ENCODE results near the gene THSD7B. TPM values are rescaled to one million over a fixed set of nuclear protein-coding genes. Genes with fewer than 3 reads are reported as not detected.

The THSD7B gene
- total and polyA plus RNA-seq, 8 donors, result 0.13 to 4.5 (median 2.7) TPM

- DNase-seq (no peak), ATAC-seq (no peak)
- Histone ChIP-seq H3K4me1 (no peaks in the 10 kb centered on the region), H3K4me3 (no peak overlapping the region), H3K9me3 (peaks cover 0 to 9% of the 10 kb centered on the region in 2 donors), H3K27me3 (no peaks in the 10 kb centered on the region), H3K36me3 (no peaks in the 10 kb centered on the region), H3K27ac (no peak overlapping the region)
- intact Hi-C loops (cut with DNase I), result no loop called here
- no peak for TF ChIP-seq CTCF (IDR thresholded peaks at IDR 0.05)
These were observed 959.6 kb downstream of the THSD7B start for GRCh38 chr2:137724912-137725311.
